KBM-7 (cell line): ENCODE results near the gene FLRT2.
A peak's percentile ranks its signal among the peaks of the same experiment; 100 is the strongest.

Experiments
- DNase-seq: peaks from one replicate; pipeline ENCODE4 v3.0.0-alpha.2; 2015
- in situ Hi-C: fragments of 300-500 bp; cut with MboI; formaldehyde crosslinking; loops from 2 replicates; pipeline ENCODE4 v1.14.3; 2020; ENCODE audit warnings: low sequenced_read_pairs, low pct_unique_long_range_greater_than_20kb, mixed read lengths

The FLRT2 gene

GRCh38 chr14:85580536-85581140, 50.7 kb downstream of the FLRT2 start:
- in situ Hi-C loops = no loop called here
- DNase-seq = no peak

DNA sequence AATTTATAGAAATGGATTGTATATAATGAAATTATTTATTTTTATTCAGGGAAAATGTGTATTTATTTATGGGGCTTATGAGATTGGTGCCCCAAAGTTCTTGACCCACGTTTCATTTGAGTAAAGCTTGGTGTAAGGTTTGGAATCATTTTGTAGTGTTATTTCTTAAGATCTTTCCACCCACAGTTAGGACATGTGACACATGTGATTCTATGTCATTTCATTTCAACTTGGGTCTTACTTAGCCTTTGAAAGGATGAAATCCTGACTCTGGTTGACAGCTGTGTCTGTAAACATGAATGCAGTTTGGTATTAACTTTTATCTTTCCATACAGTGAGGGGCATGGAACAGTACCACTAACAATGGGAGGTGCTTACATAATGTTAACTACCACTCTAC, 51.7 kb downstream of the FLRT2 start:
- in situ Hi-C loops = no loop called here
- no peak for DNase-seq

GRCh38 chr14:85583380-85583779, 53.4 kb downstream of the FLRT2 start:
- in situ Hi-C loops = no loop called here

DNA sequence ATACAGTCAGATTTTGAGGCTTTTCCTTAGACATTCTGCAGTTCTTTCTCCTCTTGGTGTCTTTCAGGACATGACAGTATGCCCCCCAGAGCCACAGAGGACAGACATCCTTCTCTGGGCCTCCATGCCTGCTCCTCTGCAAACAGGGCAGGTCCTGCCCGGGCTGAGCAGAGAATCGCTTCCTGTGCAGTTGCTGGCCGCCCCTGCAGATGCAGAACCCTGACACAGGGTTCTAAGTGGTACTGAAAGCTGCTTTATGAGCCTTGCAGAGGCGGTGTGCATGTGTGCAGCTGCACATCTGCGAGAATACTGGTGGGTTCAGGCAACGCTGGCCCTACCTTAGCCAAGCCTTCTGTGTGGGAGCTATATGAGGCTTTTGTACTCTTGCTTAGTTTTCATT, 54.5 kb downstream of the FLRT2 start:
- DNase-seq = no peak
- in situ Hi-C loops = no loop called here

More at GRCh38 chr14:85583380-85583779, 53.4 kb downstream of the FLRT2 start:
- DNase-seq = no peak

GRCh38 chr14:85587151-85587711, 57.3 kb downstream of the FLRT2 start:
- DNase-seq = peak; percentile 85
- in situ Hi-C loops = no loop called here

DNA sequence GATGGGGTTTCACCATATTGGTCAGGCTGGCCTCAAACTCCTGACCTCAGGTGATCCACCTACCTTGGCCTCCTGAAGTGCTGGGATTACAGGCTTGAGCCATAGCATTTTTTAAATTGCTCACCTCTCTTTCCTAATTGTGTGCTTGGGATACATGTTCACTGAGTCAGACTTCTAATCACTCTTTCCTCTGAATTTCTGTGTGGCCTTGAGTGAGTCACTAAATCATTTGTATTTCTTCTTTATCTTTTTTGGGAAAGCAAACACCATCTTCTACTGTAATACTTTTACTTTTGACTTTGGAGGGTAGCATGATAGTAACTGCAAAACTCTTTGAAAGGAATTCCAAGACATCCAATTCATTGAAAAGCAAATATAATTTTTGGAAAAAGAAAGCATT, 60.8 kb downstream of the FLRT2 start:
- no peak for DNase-seq
- in situ Hi-C loops = no loop called here

DNA sequence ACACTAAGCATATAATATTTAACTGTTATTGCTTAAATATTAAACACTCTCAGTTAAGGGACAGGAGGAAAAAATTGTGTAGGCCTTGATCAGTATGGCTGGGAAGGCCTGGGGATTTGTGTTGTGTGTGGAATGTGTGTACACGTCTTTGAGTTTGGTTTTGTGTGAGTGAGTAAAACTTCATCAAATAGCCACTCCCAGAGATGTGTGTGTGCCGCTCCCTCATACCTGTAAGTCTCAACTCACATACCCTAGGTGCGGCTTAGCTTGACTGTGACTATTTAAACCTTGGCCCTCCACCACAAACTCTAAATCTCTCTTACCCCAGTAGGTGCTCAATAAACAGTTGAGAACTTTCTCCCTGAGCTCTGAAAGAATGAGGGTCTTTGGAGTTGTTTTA, 64.3 kb downstream of the FLRT2 start:
- no peak for DNase-seq
- in situ Hi-C loops = no loop called here

DNA sequence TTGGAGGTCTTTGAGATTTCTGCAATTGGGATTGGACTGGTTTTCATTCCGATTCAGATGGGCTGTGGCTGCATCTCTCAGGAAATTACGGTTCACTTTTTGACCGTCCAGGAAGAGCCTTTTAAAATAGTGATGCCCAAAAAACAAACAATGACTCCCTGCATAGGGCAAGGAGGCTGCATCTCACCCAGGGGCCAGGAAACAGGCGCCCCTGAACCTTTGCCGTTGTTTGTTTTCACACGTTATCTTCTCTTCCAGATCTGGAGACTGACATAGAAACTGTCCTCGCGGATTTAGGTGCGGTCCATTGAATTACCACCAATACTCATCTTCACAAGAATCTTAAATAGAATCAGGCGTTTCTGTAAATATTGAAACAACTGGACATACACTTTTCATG, 66.0 kb downstream of the FLRT2 start:
- no peak for DNase-seq
- in situ Hi-C loops = no loop called here

DNA sequence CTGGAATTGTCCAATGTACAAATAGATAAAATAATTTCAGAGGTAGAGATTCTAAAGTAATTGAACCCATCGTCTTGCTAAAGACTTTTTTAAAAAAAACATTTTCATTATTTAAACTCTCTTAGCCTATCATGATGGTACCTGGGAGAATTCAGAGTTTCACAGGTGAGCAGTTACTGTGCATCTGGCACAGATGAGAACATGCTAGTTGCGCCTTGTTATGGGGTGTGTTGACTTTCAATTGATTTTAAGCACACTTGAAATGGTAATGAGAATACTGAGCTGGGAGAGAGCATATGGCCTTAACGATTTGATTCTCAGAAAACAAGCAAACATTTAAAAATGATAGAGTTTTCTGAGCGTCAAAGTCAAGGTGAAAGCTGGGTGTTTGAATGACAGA, 66.6 kb downstream of the FLRT2 start:
- in situ Hi-C loops = no loop called here

GRCh38 chr14:85597701-85598100, 67.8 kb downstream of the FLRT2 start:
- DNase-seq = no peak
- in situ Hi-C loops = no loop called here

More for the DNA sequence above, 66.6 kb downstream of the FLRT2 start:
- no peak for DNase-seq

DNA sequence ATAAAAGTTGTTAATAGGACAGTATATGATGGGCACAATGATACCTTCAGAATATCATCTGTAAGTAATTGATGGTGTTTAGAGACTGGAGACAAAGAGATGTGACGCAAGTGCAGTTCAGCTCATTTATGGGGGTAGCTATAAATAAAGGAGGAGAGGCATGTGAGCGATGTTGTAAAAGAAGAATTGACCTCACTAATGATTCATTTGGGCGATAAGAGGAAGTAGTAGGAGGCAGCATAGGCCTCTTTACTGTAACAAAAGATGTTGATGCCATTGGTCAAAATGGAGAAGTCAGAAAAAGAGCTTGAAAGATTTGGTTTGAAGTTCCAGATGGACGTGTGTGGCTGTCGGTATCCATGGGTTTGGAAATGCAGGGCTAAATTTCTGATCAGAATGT, 70.0 kb downstream of the FLRT2 start:
- peak; percentile 41 for DNase-seq

DNA sequence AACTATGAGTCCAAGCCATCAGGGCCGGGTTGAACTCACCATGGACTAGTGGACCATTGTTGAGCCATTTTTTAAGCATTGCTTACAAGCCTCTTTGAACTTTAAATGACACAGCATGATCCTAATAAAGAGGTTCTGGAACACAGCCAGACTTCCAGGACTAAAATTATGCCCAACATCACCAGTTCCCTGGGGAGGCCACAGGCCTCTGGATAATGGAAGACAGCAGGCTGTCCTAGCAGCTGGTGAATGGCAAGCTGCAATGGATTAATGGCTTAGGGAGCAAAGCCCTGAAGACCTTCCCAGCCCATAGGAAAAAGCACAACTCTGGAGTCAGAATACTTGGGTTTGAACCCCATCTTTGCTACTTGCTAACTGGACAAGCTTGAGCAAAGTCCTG, 71.3 kb downstream of the FLRT2 start:
- in situ Hi-C loops = no loop called here
- DNase-seq = no peak

More for the DNA sequence above, 70.0 kb downstream of the FLRT2 start:
- in situ Hi-C loops = no loop called here

DNA sequence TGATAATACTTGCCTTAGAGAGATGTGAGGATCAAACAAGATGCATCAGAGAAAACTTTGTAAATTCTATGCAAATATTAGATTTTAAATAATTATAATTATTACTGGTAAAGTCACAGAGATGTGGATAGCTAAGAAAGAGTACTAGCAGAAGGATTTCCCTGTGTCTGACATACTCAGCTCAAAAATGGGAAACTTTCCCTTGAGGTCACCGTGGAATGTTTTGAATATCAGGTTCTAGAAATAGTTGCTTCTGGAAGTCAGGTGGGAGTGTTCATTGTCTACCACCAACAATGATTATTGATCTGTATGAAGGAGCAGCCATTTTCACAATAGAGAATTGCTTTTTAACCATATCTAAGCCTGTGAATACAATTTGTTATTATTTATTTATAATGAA, 71.7 kb downstream of the FLRT2 start:
- DNase-seq = no peak
- in situ Hi-C loops = no loop called here

GRCh38 chr14:85602345-85602744, 72.4 kb downstream of the FLRT2 start:
- no peak for DNase-seq
- in situ Hi-C loops = no loop called here

DNA sequence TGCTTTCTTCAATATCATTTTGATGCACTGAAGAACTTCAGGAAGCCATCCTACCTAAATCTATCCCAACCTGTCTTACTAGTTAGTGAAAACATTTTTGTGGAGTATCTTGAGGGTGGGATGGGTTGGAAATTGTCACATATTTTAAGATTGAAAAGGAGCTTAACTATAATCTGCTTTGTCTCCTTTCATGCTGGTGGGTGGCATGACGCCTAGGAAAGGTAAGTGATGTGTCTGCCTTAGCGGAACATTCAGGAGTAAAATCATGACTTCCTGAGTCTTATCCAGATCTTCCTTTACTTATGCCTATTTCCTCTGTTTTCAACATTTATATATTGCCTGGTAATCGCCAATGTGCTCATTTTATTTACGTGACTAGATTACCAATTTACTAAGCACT, 74.1 kb downstream of the FLRT2 start:
- in situ Hi-C loops = no loop called here
- no peak for DNase-seq

- in situ Hi-C loops = no loop called here
- no peak for DNase-seq
Observed at GRCh38 chr14:85604714-85605113, 74.8 kb downstream of the FLRT2 start.

- in situ Hi-C loops = no loop called here
- no peak for DNase-seq
Observed at GRCh38 chr14:85607651-85608081, 77.7 kb downstream of the FLRT2 start.

- in situ Hi-C loops = no loop called here
- DNase-seq = no peak
Observed at GRCh38 chr14:85613496-85613895, 83.6 kb downstream of the FLRT2 start.

GRCh38 chr14:85616386-85616885, 86.5 kb downstream of the FLRT2 start:
- in situ Hi-C loops = no loop called here
- DNase-seq = no peak

DNA sequence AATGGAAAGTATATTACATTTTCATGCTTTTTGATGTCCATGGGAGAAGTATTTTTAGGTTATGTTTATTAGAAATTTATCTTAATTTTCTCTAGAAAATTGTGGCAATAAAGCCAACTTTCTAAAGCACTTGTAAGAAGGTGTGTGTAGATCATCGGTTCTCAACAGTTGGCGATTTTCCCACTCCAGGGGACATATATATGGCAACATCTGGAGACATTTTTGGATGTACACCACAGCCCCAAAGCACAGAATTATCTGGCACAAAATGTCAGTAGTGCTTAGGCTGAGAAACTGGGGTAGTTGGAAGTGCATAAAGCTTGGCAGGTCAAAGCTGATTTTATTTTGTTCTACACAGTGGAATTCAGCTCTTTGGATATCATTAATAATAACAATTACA, 86.9 kb downstream of the FLRT2 start:
- in situ Hi-C loops = no loop called here

GRCh38 chr14:85617791-85618190, 87.8 kb downstream of the FLRT2 start:
- in situ Hi-C loops = no loop called here
- DNase-seq = no peak

More for the DNA sequence above, 86.9 kb downstream of the FLRT2 start:
- no peak for DNase-seq
